Body of pancreas (tissue), 4 donors: ENCODE results near the gene OR52E1.

Experiments used
- POLR2A ChIP-seq, 3 donors: fragments of 450-650 bp; IDR thresholded peaks; one replicate each; pipeline ENCODE4 v1.6.1; 2016; ENCODE audit warnings: antibody characterized with exemption in 3 of 3, mild to moderate bottlenecking in 2 of 3
- TF ChIP-seq, protein P1 (sequence below), 7 experiments: fragments of 450-650 bp in 4 of 7; fragments of 200-600 bp in 3 of 7; sonication (generic) in 3 of 7; IDR thresholded peaks; one replicate each; pipeline ENCODE4 v1.5.1; 2016 to 2019; ENCODE audit warnings: antibody characterized with exemption in 7 of 7

GRCh38 chr11:5102246-5102645, 32.9 kb downstream of the OR52E1 start:
- no peak for TF ChIP-seq POLR2A (IDR thresholded peaks at IDR 0.05)
- TF ChIP-seq, protein P1, sequence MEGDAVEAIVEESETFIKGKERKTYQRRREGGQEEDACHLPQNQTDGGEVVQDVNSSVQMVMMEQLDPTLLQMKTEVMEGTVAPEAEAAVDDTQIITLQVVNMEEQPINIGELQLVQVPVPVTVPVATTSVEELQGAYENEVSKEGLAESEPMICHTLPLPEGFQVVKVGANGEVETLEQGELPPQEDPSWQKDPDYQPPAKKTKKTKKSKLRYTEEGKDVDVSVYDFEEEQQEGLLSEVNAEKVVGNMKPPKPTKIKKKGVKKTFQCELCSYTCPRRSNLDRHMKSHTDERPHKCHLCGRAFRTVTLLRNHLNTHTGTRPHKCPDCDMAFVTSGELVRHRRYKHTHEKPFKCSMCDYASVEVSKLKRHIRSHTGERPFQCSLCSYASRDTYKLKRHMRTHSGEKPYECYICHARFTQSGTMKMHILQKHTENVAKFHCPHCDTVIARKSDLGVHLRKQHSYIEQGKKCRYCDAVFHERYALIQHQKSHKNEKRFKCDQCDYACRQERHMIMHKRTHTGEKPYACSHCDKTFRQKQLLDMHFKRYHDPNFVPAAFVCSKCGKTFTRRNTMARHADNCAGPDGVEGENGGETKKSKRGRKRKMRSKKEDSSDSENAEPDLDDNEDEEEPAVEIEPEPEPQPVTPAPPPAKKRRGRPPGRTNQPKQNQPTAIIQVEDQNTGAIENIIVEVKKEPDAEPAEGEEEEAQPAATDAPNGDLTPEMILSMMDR (IDR thresholded peaks at IDR 0.05) = no peak
